ENCODE results near the gene SOX3. TPM values are rescaled to one million over a fixed set of nuclear protein-coding genes. Genes with fewer than 3 reads are reported as not detected.

Gene SOX3
- total and polyA plus RNA-seq, 4 donors: not detected

DNA sequence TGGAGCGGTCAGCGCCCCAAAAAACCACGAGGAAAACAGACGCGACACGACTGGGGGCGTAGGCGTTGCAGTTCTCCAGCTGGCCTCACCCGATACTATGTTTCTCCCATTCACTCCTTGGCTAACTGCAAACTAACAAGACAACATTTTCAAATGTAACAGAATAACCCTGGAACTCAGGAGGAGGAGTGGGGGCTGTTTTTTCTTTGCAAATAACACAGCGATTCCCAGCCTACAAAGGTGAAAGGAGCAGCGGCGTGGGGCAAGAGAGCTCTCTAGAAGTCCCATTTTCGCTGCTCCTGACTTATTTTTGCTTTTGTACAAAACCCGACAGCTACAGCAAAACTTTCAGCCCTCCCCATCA is 1.6 kb downstream of the SOX3 start:
- no peak for DNase-seq (ENCODE audit: low spot score)
- H3K9ac ChIP-seq (ENCODE audit: low read depth in 1 of 2, low read length in 2 of 2): no peak overlapping the region
- H3K27me3 ChIP-seq (ENCODE audit: control insufficient read depth in 4 of 4, insufficient read depth in 4 of 4, low read length in 3 of 4): peaks cover 0 to 5% (median 2%) of the 10 kb centered on the region in 4 donors
- peaks cover 0 to 3% (median 0%) of the 10 kb centered on the region in 4 donors for H3K9me3 ChIP-seq (ENCODE audit: control insufficient read depth in 4 of 4, low read length in 3 of 4)
- 7% methylated on average over 14 of the region's 14 CpGs for WGBS
- H3K4me3 ChIP-seq (ENCODE audit: low read depth in 1 of 3, low read length in 3 of 3): peak overlapping the region in 1 of 3 donors; percentile 37
- H3K27ac ChIP-seq (ENCODE audit: low read depth in 1 of 2, low read length in 2 of 2): no peak overlapping the region
- H3K36me3 ChIP-seq (ENCODE audit: control insufficient read depth in 4 of 4, insufficient read depth in 3 of 4, low read depth in 1 of 4, low read length in 3 of 4): no peaks in the 10 kb centered on the region
- peaks cover 3 to 16% (median 11%) of the 10 kb centered on the region in 4 donors for H3K4me1 ChIP-seq (ENCODE audit: control insufficient read depth in 4 of 4, insufficient read depth in 4 of 4, low read length in 3 of 4)
- TF ChIP-seq REST (IDR thresholded peaks at IDR 0.05): no peak
- no peak for TF ChIP-seq FOXA2 (IDR thresholded peaks at IDR 0.05)
- TF ChIP-seq, protein P1, sequence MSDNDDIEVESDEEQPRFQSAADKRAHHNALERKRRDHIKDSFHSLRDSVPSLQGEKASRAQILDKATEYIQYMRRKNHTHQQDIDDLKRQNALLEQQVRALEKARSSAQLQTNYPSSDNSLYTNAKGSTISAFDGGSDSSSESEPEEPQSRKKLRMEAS (IDR thresholded peaks at IDR 0.05): no peak
- TF ChIP-seq FOXA1 (IDR thresholded peaks at IDR 0.05): no peak
- TF ChIP-seq HNF4A (conservative IDR thresholded peaks at IDR 0.05): no peak
- TF ChIP-seq YY1 (IDR thresholded peaks at IDR 0.05): no peak
- no peak for TF ChIP-seq HNF4G (IDR thresholded peaks at IDR 0.05)
- TF ChIP-seq, protein P2, sequence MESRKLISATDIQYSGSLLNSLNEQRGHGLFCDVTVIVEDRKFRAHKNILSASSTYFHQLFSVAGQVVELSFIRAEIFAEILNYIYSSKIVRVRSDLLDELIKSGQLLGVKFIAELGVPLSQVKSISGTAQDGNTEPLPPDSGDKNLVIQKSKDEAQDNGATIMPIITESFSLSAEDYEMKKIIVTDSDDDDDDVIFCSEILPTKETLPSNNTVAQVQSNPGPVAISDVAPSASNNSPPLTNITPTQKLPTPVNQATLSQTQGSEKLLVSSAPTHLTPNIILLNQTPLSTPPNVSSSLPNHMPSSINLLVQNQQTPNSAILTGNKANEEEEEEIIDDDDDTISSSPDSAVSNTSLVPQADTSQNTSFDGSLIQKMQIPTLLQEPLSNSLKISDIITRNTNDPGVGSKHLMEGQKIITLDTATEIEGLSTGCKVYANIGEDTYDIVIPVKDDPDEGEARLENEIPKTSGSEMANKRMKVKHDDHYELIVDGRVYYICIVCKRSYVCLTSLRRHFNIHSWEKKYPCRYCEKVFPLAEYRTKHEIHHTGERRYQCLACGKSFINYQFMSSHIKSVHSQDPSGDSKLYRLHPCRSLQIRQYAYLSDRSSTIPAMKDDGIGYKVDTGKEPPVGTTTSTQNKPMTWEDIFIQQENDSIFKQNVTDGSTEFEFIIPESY (IDR thresholded peaks at IDR 0.05): no peak
- no peak for TF ChIP-seq SP1 (IDR thresholded peaks at IDR 0.05)
- no peak for TF ChIP-seq TAF1 (conservative IDR thresholded peaks at IDR 0.05)
- no peak for TF ChIP-seq JUND (IDR thresholded peaks at IDR 0.05)
- TF ChIP-seq NR2F2 (IDR thresholded peaks at IDR 0.05): no peak
- TF ChIP-seq RAD21 (IDR thresholded peaks at IDR 0.05): no peak
- TF ChIP-seq CTCF (IDR thresholded peaks at IDR 0.05; ENCODE audit: low read depth, low read length, missing input control): no peak
- TF ChIP-seq EGR1 (IDR thresholded peaks at IDR 0.05; ENCODE audit: low read depth in 2 of 2): no peak

DNA sequence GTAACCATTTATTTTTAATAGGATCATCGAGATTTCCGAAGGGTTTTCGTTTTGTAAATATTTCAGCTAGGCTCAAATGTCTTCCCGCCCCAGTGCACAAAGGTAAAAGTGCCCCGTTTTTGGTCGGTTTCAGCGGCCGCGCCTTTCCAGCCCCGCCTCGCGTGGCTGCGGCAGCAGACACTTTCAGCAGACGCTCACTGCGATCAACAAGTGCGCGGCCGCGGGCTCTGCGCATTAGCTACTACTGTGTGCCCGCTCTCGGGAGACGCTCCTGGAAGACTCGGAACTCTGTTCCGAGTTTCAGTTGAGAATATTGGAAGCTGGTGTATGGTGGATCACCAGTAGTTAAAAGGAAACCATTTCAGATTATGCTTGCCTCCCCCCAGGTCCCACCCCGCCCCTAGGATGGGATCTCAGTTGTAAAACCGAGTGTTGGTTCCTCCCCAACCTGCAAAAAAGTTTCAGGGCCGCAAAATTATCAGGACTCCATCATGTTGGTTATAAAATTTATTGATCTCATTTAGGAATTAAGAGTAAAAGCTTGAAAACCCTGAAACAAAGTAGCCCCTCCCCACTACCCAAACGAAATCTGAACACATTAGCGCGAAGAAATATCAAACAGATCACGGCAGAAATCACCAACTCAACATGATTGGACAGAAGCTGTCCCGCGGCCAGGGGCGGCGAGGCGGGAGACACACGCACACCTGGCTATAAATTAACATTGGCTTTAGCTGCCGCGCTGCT is 2.2 kb downstream of the SOX3 start:
- Histone ChIP-seq H3K9ac (ENCODE audit: low read depth in 1 of 2, low read length in 2 of 2) (no peak overlapping the region), H3K36me3 (ENCODE audit: control insufficient read depth in 4 of 4, insufficient read depth in 3 of 4, low read depth in 1 of 4, low read length in 3 of 4) (no peaks in the 10 kb centered on the region), H3K4me3 (ENCODE audit: low read depth in 1 of 3, low read length in 3 of 3) (no peak overlapping the region), H3K27me3 (ENCODE audit: control insufficient read depth in 4 of 4, insufficient read depth in 4 of 4, low read length in 3 of 4) (peaks cover 0 to 7% (median 2%) of the 10 kb centered on the region in 4 donors), H3K9me3 (ENCODE audit: control insufficient read depth in 4 of 4, low read length in 3 of 4) (peaks cover 0 to 3% (median 0%) of the 10 kb centered on the region in 4 donors), H3K27ac (ENCODE audit: low read depth in 1 of 2, low read length in 2 of 2) (no peak overlapping the region), H3K4me1 (ENCODE audit: control insufficient read depth in 4 of 4, insufficient read depth in 4 of 4, low read length in 3 of 4) (peaks cover 3 to 16% (median 10%) of the 10 kb centered on the region in 4 donors)
- TF ChIP-seq RXRA (IDR thresholded peaks at IDR 0.05): no peak
- no peak for TF ChIP-seq RAD21 (IDR thresholded peaks at IDR 0.05)
- TF ChIP-seq HNF4A (conservative IDR thresholded peaks at IDR 0.05): no peak
- TF ChIP-seq, protein P2 (IDR thresholded peaks at IDR 0.05): no peak
- no peak for DNase-seq (ENCODE audit: low spot score)
- 7% methylated on average over 40 of the region's 40 CpGs for WGBS
